Measurements from ENCODE around the gene ECD. TPM values are rescaled to one million over a fixed set of nuclear protein-coding genes. Genes with fewer than 3 reads are reported as not detected.
"Not testable (repeated sequence)": the region's sequence is repeated elsewhere in the genome, so short reads cannot be mapped to it uniquely, and the experiment has no call there.

The ECD gene
- polyA plus RNA-seq, 3 donors = 14.1 to 20.2 (median 16.7) TPM

DNA sequence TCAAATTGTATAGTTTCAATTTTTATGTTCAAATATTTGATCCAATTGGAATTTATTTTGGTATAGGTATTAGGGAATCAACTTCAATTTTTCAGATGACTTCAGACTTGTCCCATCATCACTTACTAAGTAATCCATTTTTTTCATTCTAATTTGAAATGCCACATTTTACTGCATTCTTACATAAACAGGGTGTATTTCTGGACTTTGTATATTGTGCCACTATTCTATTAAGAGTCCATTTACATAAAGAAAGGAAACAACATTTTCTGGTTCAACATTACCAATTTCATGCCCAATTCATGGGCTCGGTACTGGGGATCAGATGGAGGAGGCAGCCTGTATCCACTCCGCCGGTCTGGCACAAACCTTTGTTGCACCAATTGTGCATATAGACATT, 15.8 kb downstream of the ECD start:
- H3K9me3 Mint-ChIP-seq = peaks cover 0 to 1% (median 0%) of the 10 kb centered on the region in 7 donors
- H3K4me2 ChIP-seq (replicated peaks; ENCODE audit: extremely low read depth, low read length, poor library complexity, severe bottlenecking) = no peak overlapping the region
- H3K4me3 ChIP-seq (replicated peaks in 1 of 3; ENCODE audit: low read depth in 2 of 3, low read length in 3 of 3) = no peak overlapping the region
- no peak overlapping the region for H3K4me3 Mint-ChIP-seq
- H3K27me3 ChIP-seq (ENCODE audit: control insufficient read depth in 2 of 2, insufficient read depth in 2 of 2, low read length in 2 of 2) = no peaks in the 10 kb centered on the region
- TF ChIP-seq, protein P1, sequence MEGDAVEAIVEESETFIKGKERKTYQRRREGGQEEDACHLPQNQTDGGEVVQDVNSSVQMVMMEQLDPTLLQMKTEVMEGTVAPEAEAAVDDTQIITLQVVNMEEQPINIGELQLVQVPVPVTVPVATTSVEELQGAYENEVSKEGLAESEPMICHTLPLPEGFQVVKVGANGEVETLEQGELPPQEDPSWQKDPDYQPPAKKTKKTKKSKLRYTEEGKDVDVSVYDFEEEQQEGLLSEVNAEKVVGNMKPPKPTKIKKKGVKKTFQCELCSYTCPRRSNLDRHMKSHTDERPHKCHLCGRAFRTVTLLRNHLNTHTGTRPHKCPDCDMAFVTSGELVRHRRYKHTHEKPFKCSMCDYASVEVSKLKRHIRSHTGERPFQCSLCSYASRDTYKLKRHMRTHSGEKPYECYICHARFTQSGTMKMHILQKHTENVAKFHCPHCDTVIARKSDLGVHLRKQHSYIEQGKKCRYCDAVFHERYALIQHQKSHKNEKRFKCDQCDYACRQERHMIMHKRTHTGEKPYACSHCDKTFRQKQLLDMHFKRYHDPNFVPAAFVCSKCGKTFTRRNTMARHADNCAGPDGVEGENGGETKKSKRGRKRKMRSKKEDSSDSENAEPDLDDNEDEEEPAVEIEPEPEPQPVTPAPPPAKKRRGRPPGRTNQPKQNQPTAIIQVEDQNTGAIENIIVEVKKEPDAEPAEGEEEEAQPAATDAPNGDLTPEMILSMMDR (IDR thresholded peaks at IDR 0.05) = no peak
- H3K4me1 Mint-ChIP-seq = no peaks in the 10 kb centered on the region
- WGBS (ENCODE audit: insufficient coverage) = no CpG with 5 or more reads among the region's 3 CpGs
- no peaks in the 10 kb centered on the region for H3K79me2 ChIP-seq (ENCODE audit: insufficient read depth, low read length)
- no peaks in the 10 kb centered on the region for H3K4me1 ChIP-seq (ENCODE audit: control insufficient read depth in 1 of 2, insufficient read depth in 2 of 2, low read length in 2 of 2)
- peaks cover 75 to 86% of the 10 kb centered on the region in 2 donors for H3K36me3 ChIP-seq (replicated peaks in 1 of 2; ENCODE audit: control insufficient read depth in 1 of 2, insufficient read depth in 2 of 2, low read length in 2 of 2)
- intact Hi-C loops (cut with micrococcal nuclease) = no loop called here
- H3K36me3 Mint-ChIP-seq = peaks cover 59 to 91% of the 10 kb centered on the region in 2 donors
- H3K27me3 Mint-ChIP-seq (ENCODE audit: low read depth in 3 of 3) = no peaks in the 10 kb centered on the region
- no peaks in the 10 kb centered on the region for H3K9me3 ChIP-seq (replicated peaks in 1 of 2; ENCODE audit: control insufficient read depth in 1 of 2, insufficient read depth in 1 of 2, low read length in 2 of 2)
- H3K27ac ChIP-seq (ENCODE audit: low read depth in 1 of 2, low read length in 2 of 2) = no peak overlapping the region
- no peak overlapping the region for H2AFZ ChIP-seq (ENCODE audit: insufficient read depth, low read depth, low read length, poor library complexity, severe bottlenecking)
- peaks cover 8% of the 10 kb centered on the region for H4K20me1 ChIP-seq (ENCODE audit: insufficient read depth, low read length)
- H3K9ac ChIP-seq (ENCODE audit: insufficient read depth, low read length, poor library complexity, severe bottlenecking) = no peak overlapping the region
- peak overlapping the region in 1 of 7 donors; percentile 57 for H3K27ac Mint-ChIP-seq
- DNase-seq = no peak

DNA sequence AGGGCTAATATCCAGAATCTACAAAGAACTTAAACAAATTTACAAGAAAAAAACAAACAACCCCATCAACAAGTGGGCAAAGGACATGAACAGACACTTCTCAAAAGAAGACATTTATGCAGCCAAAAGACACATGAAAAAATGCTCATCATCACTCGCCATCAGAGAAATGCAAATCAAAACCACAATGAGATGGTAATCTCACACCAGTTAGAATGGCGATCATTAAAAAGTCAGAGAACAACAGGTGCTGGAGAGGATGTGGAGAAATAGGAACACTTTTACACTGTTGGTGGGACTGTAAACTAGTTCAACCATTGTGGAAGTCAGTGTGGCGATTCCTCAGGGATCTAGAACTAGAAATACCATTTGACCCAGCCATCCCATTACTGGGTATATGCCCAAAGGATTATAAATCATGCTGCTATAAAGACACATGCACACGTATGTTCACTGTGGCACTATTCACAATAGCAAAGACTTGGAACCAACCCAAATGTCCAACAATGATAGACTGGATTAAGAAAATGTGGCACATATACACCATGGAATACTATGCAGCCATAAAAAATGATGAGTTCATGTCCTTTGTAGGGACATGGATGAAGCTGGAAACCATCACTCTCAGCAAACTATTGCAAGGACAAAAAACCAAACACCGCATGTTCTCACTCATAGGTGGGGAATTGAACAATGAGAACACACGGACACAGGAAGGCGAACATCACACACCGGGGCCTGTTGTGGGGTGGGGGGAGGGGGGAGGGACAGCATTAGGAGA, 17.0 kb downstream of the ECD start:
- H3K79me2 ChIP-seq (ENCODE audit: insufficient read depth, low read length); H3K9me3 ChIP-seq (replicated peaks in 1 of 2; ENCODE audit: control insufficient read depth in 1 of 2, insufficient read depth in 1 of 2, low read length in 2 of 2); H2AFZ ChIP-seq (ENCODE audit: insufficient read depth, low read depth, low read length, poor library complexity, severe bottlenecking); H3K27ac ChIP-seq (ENCODE audit: low read depth in 1 of 2, low read length in 2 of 2); H3K27me3 Mint-ChIP-seq (ENCODE audit: low read depth in 3 of 3); H4K20me1 ChIP-seq (ENCODE audit: insufficient read depth, low read length); H3K4me2 ChIP-seq (replicated peaks; ENCODE audit: extremely low read depth, low read length, poor library complexity, severe bottlenecking); H3K9me3 Mint-ChIP-seq; H3K4me3 Mint-ChIP-seq; DNase-seq; H3K4me1 ChIP-seq (ENCODE audit: control insufficient read depth in 1 of 2, insufficient read depth in 2 of 2, low read length in 2 of 2); H3K27ac Mint-ChIP-seq; H3K4me1 Mint-ChIP-seq; H3K9ac ChIP-seq (ENCODE audit: insufficient read depth, low read length, poor library complexity, severe bottlenecking); intact Hi-C loops (cut with micrococcal nuclease); H3K27me3 ChIP-seq (ENCODE audit: control insufficient read depth in 2 of 2, insufficient read depth in 2 of 2, low read length in 2 of 2); H3K4me3 ChIP-seq (replicated peaks in 1 of 3; ENCODE audit: low read depth in 2 of 3, low read length in 3 of 3): not testable (repeated sequence)
- no CpG with 5 or more reads among the region's 8 CpGs for WGBS (ENCODE audit: insufficient coverage)
- peaks cover 55 to 90% of the 10 kb centered on the region in 2 donors for H3K36me3 Mint-ChIP-seq
- H3K36me3 ChIP-seq (replicated peaks in 1 of 2; ENCODE audit: control insufficient read depth in 1 of 2, insufficient read depth in 2 of 2, low read length in 2 of 2) = peaks cover 76 to 85% of the 10 kb centered on the region in 2 donors
